LNCAP (cell line): ENCODE data around the gene WDR72.
A peak's percentile ranks its signal among the peaks of the same experiment; 100 is the strongest.

Experiments used
- TF ChIP-seq, protein P1 (sequence below): fragments of 450-650 bp; IDR thresholded peaks from 2 replicates; pipeline ENCODE4 v1.5.1; 2017; ENCODE audit warnings: mild to moderate bottlenecking

Gene WDR72

DNA sequence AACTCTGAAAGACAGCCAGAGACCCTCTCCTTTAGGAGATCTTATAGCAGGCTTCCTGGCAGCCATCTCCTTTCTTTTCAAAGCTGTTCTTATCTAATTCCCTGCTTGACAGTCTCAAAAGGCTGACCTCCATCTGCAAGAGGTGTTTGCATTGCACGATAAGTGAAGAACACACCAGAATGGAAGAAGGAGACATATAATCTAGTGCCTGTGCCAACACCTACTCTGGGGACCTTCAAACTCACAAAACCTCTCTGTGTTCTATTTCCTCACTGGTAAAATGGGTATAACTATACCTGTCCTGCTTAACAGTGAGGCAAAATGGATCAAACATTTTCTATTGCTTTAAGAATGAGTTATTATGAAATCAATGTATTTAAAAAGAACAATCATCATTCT lies 65.0 kb downstream of the WDR72 start:
- TF ChIP-seq, protein P1, sequence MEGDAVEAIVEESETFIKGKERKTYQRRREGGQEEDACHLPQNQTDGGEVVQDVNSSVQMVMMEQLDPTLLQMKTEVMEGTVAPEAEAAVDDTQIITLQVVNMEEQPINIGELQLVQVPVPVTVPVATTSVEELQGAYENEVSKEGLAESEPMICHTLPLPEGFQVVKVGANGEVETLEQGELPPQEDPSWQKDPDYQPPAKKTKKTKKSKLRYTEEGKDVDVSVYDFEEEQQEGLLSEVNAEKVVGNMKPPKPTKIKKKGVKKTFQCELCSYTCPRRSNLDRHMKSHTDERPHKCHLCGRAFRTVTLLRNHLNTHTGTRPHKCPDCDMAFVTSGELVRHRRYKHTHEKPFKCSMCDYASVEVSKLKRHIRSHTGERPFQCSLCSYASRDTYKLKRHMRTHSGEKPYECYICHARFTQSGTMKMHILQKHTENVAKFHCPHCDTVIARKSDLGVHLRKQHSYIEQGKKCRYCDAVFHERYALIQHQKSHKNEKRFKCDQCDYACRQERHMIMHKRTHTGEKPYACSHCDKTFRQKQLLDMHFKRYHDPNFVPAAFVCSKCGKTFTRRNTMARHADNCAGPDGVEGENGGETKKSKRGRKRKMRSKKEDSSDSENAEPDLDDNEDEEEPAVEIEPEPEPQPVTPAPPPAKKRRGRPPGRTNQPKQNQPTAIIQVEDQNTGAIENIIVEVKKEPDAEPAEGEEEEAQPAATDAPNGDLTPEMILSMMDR = no peak

DNA sequence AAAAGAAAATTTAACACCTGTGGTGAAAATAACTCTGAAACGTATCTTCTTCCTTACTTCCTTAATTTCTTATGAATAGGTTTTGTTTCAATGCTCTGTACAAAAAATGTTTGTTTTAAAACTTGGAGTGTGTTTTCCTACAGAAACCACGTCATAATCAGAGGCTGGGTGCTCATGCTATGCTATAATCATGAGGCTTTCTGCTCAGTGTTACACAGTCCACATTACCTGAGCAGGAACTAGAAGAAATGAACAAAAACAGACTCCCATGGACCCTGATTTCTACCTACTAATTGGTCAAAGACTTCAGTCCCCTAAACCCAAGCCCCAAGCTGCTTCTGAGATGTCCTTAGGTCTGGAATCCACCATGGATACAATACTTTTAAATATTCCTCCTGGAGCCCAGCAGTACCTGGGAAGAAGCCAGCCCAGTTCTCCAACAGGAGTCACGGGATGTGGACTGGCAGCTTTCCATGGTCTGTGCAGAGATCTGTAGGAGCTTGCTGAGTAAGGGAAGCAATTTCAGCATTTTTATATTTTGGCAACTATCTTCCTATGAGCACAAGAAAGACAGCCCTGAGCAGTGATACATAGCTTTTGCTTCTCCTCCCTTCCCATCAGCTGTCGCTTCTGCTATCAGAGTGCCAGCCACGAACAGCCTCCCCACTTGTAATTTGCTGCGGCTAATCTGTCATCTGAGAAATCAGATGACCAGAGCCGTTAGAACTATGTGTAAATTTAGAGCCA lies 65.6 kb downstream of the WDR72 start:
- TF ChIP-seq, protein P1 = no peak

DNA sequence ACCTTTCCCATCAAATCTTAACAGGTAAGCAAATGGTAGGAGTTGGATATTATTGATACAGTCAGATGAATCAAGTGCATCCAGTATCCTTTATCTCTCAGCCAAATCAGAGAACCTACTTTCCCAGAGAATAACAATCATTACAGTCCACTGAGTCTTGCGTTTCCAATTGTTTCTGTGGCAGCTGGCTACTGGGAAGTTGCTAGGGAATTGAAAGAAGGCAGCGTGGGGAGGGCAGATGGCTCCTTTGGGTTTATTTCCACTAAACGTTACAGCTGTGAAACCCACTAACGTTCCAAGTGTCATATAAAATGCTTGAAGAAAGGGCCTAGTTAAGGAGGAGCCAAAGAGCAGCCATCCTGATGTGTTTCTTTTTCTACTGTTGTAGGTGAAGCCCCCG lies 78.4 kb downstream of the WDR72 start:
- TF ChIP-seq, protein P1 = no peak

DNA sequence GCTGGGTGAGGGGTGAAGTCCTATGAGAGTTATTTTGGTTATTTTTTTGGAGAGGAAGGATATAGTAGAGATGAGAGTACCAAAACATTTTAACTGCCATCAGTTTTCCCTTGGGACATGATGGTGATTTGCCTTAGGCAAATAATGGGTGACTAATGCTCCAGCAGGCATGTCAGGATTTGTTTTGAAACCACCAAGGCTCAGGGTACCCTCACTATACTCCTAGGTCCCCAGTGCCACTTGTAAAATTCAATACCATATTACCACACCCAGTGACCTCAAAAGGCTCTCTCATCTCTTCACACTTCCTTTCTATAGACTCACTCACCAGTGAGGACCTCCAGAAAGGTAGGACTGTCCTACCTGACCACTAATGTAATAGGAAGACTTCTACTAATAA lies 83.6 kb downstream of the WDR72 start:
- TF ChIP-seq, protein P1 = no peak

DNA sequence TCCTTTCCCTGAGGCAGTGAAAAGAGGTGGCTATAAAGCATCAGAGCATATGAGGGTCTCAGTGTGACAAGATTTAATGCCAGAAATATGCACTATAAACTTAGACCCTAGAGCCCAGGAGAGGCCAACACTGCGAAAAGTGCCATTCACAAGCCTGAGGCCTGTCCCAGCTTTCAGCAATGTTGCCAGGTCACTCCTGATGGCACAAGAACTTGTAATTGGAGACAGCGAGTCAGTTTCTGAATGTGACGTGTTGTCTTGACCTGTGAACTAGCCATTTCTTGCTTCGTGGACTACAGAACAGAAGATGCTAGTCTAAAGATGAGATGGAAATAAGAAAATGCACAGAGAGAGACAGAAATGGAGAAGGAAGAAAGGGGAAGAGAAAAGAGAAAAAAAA lies 87.9 kb downstream of the WDR72 start:
- TF ChIP-seq, protein P1 = no peak

DNA sequence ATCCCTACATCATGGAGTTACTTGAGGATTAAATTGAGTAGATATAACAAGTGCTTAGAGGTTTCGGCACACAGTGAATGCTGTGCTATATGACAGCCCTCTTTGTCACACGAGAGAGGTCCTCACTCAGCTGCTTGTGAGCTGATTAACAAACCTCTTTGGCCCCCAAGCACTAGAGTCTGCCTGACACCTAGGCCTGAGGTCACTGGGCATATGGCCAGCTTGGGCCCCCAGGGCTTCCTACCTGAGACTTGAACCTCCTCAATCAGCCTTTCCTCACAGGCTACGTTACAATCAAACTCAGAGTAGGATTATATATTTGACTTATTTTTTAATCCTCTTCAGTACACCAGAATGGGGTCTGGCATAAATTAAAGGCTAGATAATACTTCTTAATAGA lies 88.8 kb downstream of the WDR72 start:
- TF ChIP-seq, protein P1 = no peak

DNA sequence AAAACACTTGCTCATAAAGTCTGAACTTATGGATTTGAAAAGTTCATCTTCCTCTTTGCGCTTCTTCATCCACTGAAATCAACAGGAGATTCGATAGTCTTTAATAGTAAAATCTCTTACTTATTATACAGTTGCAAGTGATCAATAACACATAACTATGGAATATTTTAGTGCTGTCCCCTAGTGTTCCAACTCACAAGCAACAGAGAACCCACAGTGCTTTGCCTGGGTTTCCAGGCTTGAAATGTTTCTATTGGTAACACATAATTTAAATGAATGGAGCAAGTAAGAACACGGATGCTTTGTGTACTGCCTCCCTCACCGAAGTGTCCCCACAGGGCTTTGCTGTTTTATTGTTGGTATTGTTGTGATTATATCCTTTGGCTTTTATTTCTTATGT lies 93.5 kb downstream of the WDR72 start:
- TF ChIP-seq, protein P1 = peak; percentile 58
